HG02678 (cell line): ENCODE data around the gene CSH1.
"Not testable (repeated sequence)": the region's sequence is repeated elsewhere in the genome, so short reads cannot be mapped to it uniquely, and the experiment has no call there.

Experiments used
- ATAC-seq: cut with Tn5 transposase; IDR thresholded peaks from one replicate; pipeline ENCODE4 v1.9.1; 2021; ENCODE audit warnings: mild to moderate bottlenecking, moderate library complexity; ENCODE audit not compliant: unreplicated experiment

The CSH1 gene

GRCh38 chr17:63871646-63872365 is 24.6 kb downstream of the CSH1 start:
- ATAC-seq: not testable (repeated sequence)

GRCh38 chr17:63870292-63870665 is 26.1 kb downstream of the CSH1 start:
- not testable (repeated sequence) for ATAC-seq

GRCh38 chr17:63869491-63870291 is 26.7 kb downstream of the CSH1 start:
- ATAC-seq: not testable (repeated sequence)

- not testable (repeated sequence) for ATAC-seq
Measured at GRCh38 chr17:63866625-63867024, 29.7 kb downstream of the CSH1 start.

GRCh38 chr17:63859257-63859656 is 37.1 kb downstream of the CSH1 start:
- no peak for ATAC-seq

- not testable (repeated sequence) for ATAC-seq
Measured at GRCh38 chr17:63856425-63856824, 39.9 kb downstream of the CSH1 start.

- ATAC-seq: no peak
Measured at GRCh38 chr17:63855185-63855584, 41.2 kb downstream of the CSH1 start.

GRCh38 chr17:63854709-63855108 is 41.7 kb downstream of the CSH1 start:
- no peak for ATAC-seq

- ATAC-seq: no peak
Measured at GRCh38 chr17:63853260-63853659, 43.1 kb downstream of the CSH1 start.

GRCh38 chr17:63850401-63850800 is 46.0 kb downstream of the CSH1 start:
- ATAC-seq: no peak

GRCh38 chr17:63848834-63849689 is 47.3 kb downstream of the CSH1 start:
- ATAC-seq: peak; percentile 90

GRCh38 chr17:63847525-63848249 is 48.7 kb downstream of the CSH1 start:
- ATAC-seq: no peak

GRCh38 chr17:63845509-63845908 is 50.9 kb downstream of the CSH1 start:
- no peak for ATAC-seq
